ENCODE results near the gene CNGB1.

GRCh38 chr16:58011652-58012051 lies 40.7 kb upstream of the CNGB1 start:
- TF ChIP-seq, protein P1, sequence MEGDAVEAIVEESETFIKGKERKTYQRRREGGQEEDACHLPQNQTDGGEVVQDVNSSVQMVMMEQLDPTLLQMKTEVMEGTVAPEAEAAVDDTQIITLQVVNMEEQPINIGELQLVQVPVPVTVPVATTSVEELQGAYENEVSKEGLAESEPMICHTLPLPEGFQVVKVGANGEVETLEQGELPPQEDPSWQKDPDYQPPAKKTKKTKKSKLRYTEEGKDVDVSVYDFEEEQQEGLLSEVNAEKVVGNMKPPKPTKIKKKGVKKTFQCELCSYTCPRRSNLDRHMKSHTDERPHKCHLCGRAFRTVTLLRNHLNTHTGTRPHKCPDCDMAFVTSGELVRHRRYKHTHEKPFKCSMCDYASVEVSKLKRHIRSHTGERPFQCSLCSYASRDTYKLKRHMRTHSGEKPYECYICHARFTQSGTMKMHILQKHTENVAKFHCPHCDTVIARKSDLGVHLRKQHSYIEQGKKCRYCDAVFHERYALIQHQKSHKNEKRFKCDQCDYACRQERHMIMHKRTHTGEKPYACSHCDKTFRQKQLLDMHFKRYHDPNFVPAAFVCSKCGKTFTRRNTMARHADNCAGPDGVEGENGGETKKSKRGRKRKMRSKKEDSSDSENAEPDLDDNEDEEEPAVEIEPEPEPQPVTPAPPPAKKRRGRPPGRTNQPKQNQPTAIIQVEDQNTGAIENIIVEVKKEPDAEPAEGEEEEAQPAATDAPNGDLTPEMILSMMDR (IDR thresholded peaks at IDR 0.05) = no peak
- TF ChIP-seq POLR2A (IDR thresholded peaks at IDR 0.05) = no peak
